ENCODE results near the gene ANO5.
A peak's percentile ranks its signal among the peaks of the same experiment; 100 is the strongest.
"Not testable (repeated sequence)": the region's sequence is repeated elsewhere in the genome, so short reads cannot be mapped to it uniquely, and the experiment has no call there.

Gene ANO5

DNA sequence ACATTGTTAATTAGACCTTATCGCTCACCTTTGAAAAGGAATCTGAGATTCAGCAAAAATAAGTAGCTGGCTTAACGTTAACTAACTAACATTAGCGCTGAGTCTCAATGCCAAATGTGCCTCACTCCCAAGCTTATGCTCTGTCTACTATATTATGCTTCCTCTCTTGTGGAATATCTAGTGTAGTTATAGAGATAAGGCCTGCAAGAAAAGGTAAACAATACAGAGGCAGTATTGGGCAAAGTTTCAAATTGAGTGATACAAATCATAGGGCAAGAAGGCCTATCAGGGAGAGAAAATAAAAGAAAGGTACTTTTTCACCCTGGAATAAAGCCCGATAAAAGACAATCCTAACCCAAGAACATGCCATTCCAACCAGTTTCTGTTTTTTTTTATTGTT lies 83.7 kb downstream of the ANO5 start:
- TF ChIP-seq, protein P1, sequence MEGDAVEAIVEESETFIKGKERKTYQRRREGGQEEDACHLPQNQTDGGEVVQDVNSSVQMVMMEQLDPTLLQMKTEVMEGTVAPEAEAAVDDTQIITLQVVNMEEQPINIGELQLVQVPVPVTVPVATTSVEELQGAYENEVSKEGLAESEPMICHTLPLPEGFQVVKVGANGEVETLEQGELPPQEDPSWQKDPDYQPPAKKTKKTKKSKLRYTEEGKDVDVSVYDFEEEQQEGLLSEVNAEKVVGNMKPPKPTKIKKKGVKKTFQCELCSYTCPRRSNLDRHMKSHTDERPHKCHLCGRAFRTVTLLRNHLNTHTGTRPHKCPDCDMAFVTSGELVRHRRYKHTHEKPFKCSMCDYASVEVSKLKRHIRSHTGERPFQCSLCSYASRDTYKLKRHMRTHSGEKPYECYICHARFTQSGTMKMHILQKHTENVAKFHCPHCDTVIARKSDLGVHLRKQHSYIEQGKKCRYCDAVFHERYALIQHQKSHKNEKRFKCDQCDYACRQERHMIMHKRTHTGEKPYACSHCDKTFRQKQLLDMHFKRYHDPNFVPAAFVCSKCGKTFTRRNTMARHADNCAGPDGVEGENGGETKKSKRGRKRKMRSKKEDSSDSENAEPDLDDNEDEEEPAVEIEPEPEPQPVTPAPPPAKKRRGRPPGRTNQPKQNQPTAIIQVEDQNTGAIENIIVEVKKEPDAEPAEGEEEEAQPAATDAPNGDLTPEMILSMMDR (IDR thresholded peaks at IDR 0.05; ENCODE audit: borderline replicate concordance, control extremely low read depth, extremely low read depth, insufficient read depth, missing control alignments): no peak
- in situ Hi-C loops (cut with MboI; ENCODE audit: low sequenced_read_pairs, unreplicated experiment): no loop called here
- DNase-seq (ENCODE audit: low spot score): no peak

DNA sequence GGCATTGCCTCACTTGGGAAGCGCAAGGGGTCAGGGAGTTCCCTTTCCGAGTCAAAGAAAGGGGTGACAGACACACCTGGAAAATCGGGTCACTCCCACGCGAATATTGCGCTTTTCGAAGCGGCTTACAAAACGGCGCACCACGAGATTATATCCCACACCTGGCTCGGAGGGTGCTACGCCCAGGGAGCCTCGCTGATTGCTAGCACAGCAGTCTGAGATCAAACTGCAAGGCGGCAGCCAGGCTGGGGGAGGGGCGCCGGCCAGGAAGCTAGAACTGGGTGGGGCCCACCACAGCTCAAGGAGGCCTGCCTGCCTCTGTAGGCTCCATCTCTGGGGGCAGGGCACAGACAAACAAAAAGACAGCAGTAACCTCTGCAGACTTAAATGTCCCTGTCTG lies 92.1 kb downstream of the ANO5 start:
- DNase-seq (ENCODE audit: low spot score); in situ Hi-C loops (cut with MboI; ENCODE audit: low sequenced_read_pairs, unreplicated experiment): not testable (repeated sequence)

DNA sequence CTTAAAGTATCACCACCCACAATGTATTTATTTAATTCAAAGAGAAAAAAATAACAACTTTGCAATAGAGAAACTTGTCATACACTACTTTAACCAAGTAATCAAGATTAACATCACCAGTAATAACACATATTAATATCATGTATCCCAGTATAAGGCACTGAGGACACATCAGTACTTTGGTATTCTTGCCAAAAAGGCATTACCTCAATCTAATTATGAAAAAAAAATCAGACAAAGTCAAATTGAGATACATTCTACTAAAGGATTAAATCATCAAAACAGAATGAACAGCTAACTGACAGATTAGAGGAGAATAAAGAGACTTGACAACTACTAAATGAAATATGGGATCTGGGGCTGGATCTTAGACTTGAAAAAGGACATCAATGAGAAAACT lies 109.5 kb downstream of the ANO5 start:
- DNase-seq (ENCODE audit: low spot score): no peak
- TF ChIP-seq, protein P1 (IDR thresholded peaks at IDR 0.05; ENCODE audit: borderline replicate concordance, control extremely low read depth, extremely low read depth, insufficient read depth, missing control alignments): no peak
- in situ Hi-C loops (cut with MboI; ENCODE audit: low sequenced_read_pairs, unreplicated experiment): loop anchor here (10.0 kb wide), 1 partner anchor 138 kb away; no protein-coding TSS in a partner anchor

DNA sequence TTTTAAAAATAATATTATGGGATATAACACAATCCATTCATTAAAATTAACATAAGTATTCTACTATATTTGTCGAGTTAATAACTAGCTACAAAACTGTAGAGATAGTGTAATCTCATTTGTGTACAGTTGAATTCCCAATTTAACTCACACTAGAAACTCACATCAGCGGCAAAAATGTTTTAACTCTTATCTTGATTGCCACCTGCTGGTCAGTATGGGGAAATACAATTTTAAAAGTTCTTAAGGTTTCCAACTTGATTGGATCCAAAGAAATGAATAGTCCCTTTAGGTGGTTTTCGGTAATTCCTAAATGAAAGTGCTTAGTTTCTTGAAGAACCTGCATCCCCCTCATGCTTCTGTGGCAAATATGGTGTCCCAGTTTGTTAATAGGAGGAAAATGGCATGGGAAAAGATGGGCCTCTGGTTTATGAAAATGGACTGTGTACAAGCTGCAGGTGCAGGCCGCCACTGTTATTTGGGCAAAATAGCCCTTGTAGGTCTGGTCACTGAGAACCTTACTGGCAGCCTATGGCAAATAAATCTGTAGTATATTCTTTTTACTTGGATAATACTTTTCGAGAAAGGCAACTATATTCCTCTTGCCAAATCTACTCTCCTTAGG lies 111.6 kb downstream of the ANO5 start:
- peak; percentile 30 for DNase-seq (ENCODE audit: low spot score)
- TF ChIP-seq, protein P1 (IDR thresholded peaks at IDR 0.05; ENCODE audit: borderline replicate concordance, control extremely low read depth, extremely low read depth, insufficient read depth, missing control alignments): peak; percentile 52
- in situ Hi-C loops (cut with MboI; ENCODE audit: low sequenced_read_pairs, unreplicated experiment): loop anchor here (10.0 kb wide), 1 partner anchor 140 kb away; no protein-coding TSS in a partner anchor

DNA sequence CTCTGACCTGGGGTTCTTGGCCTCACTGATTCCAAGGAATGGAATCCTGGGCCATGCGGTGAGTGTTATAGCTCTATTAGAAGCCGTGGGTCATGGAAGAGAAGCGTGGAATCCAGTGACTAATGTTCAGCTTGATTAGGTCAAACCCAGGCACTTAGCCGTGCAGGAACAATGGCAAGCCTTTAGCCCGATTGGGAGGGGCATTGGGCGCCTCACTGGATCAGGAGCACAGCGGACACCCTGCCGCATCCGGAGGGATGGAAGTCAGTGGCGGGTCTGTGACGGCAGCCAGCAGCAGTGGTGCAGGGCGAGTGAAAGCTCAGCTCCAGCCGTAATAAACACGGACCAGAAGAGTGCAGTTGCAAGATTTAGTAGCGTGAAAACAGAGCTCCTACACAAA lies 124.8 kb downstream of the ANO5 start:
- in situ Hi-C loops (cut with MboI; ENCODE audit: low sequenced_read_pairs, unreplicated experiment): no loop called here
- no peak for DNase-seq (ENCODE audit: low spot score)
- TF ChIP-seq, protein P1 (IDR thresholded peaks at IDR 0.05; ENCODE audit: borderline replicate concordance, control extremely low read depth, extremely low read depth, insufficient read depth, missing control alignments): no peak

DNA sequence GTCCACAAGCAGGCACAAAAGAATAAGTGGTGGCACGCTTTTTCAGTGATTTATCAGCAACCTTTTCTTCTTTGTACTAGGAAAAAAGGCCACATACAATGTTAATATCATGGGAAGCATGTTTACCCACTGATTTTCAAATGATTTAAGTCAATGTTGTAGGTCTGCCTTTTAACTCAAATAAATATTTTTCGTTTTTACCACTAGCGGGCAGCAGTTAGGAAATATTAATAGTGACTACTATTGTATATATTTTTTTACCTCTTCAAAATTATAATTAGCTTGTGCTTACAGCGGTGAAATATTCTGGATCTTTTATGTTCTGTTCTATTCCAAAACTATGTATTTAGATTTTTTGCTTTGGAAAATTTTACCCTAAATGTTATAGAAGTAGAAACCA lies 138.9 kb downstream of the ANO5 start:
- DNase-seq (ENCODE audit: low spot score): no peak
- in situ Hi-C loops (cut with MboI; ENCODE audit: low sequenced_read_pairs, unreplicated experiment): loop anchor here (10.0 to 25.0 kb wide), 3 partner anchors 206 to 493 kb away; partner anchors contain the start of gene SVIP
- TF ChIP-seq, protein P1 (IDR thresholded peaks at IDR 0.05; ENCODE audit: borderline replicate concordance, control extremely low read depth, extremely low read depth, insufficient read depth, missing control alignments): no peak
